H1 (cell line): ENCODE data around the gene LAD1.

Experiments used
- ASH2L ChIP-seq: fragments of 200-600, 300-600 bp; sonication (generic); IDR thresholded peaks from one replicate; pipeline ENCODE4 v1.7.1; 2017; ENCODE audit warnings: low read length
- KDM5A ChIP-seq: fragments of 200-600 bp; IDR thresholded peaks from 2 replicates; pipeline ENCODE4 v1.7.1; 2012; ENCODE audit warnings: mild to moderate bottlenecking, low read length, inconsistent platforms, mixed read lengths
- POLR2AphosphoS5 ChIP-seq: IDR thresholded peaks from 2 replicates; pipeline ENCODE4 v1.6.1; 2011; ENCODE audit warnings: low read depth, low read length
- USF2 ChIP-seq: IDR thresholded peaks from 2 replicates; pipeline ENCODE4 v1.6.1; 2011; ENCODE audit warnings: low read length, improper control_type of control experiment
- TF ChIP-seq, protein P1 (sequence below), 3 experiments: IDR thresholded peaks; 1 replicate in 2 of 3; 2 replicates in 1 of 3; pipeline versions ENCODE4 v1.5.1 to v1.6.1; 2011; ENCODE audit warnings: low read length in 3 of 3, mild to moderate bottlenecking in 3 of 3, inconsistent platforms in 2 of 3, low read depth in 1 of 3, moderate library complexity in 1 of 3; ENCODE audit not compliant: insufficient read depth in 1 of 3; ENCODE audit errors: control extremely low read depth in 1 of 3

DNA sequence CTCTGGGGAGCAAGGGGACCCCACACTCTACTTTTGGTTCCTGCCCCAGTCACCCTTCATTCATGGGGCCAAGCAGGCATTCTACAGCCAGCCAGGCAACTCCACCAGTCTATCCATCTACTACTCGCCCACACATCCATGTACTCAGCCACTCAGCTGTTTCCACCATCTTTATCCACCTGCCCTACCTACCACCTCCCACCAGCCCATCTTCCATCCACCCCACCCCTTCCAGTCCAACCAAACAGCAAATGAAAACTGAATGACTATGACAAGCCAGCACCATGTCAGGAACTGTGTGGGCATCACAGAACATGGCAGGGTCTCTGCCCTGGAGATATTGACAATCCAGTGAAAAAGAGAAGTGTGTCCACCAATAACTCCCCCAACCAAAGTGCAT, 7.9 kb downstream of the LAD1 start:
- TF ChIP-seq ASH2L, result no peak
- TF ChIP-seq KDM5A, result no peak
- TF ChIP-seq USF2, result no peak
- TF ChIP-seq POLR2AphosphoS5, result no peak
- TF ChIP-seq, protein P1, sequence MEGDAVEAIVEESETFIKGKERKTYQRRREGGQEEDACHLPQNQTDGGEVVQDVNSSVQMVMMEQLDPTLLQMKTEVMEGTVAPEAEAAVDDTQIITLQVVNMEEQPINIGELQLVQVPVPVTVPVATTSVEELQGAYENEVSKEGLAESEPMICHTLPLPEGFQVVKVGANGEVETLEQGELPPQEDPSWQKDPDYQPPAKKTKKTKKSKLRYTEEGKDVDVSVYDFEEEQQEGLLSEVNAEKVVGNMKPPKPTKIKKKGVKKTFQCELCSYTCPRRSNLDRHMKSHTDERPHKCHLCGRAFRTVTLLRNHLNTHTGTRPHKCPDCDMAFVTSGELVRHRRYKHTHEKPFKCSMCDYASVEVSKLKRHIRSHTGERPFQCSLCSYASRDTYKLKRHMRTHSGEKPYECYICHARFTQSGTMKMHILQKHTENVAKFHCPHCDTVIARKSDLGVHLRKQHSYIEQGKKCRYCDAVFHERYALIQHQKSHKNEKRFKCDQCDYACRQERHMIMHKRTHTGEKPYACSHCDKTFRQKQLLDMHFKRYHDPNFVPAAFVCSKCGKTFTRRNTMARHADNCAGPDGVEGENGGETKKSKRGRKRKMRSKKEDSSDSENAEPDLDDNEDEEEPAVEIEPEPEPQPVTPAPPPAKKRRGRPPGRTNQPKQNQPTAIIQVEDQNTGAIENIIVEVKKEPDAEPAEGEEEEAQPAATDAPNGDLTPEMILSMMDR (IDR thresholded peaks at IDR 0.05; ENCODE audit: control extremely low read depth in 1 of 3, insufficient read depth in 1 of 3, low read depth in 1 of 3, low read length in 3 of 3), result no peak
